ENCODE results near the gene ATP6V0A1. TPM values are rescaled to one million over a fixed set of nuclear protein-coding genes. Genes with fewer than 3 reads are reported as not detected.

The ATP6V0A1 gene
- total and polyA plus RNA-seq, 2 donors (not counting 3 experiments of a cell fraction or from before 2014, with no cell fraction given): 37.3 to 49.2 TPM

GRCh38 chr17:42537826-42538451, 79.3 kb downstream of the ATP6V0A1 start:
- peaks cover 2 to 5% of the 10 kb centered on the region in 2 experiments for H3K36me3 ChIP-seq (ENCODE audit: control insufficient read depth in 2 of 2, extremely low read depth in 1 of 2, insufficient read depth in 2 of 2, low read length in 2 of 2)
- H3K9ac ChIP-seq (replicated peaks; ENCODE audit: extremely low read depth, insufficient read depth, low read length): no peak overlapping the region
- peaks cover 4% of the 10 kb centered on the region for H3K79me2 ChIP-seq (ENCODE audit: control insufficient read depth, insufficient read depth, low read length)
- H3K9me3 ChIP-seq (replicated peaks; ENCODE audit: control insufficient read depth, insufficient read depth, low read length): no peaks in the 10 kb centered on the region
- TF ChIP-seq JUN (IDR thresholded peaks at IDR 0.05; ENCODE audit: borderline replicate concordance, insufficient read depth, insufficient read length, low read depth) (no peak), GATA2 (IDR thresholded peaks at IDR 0.05; ENCODE audit: insufficient read depth, insufficient read length, low read depth, low read length) (no peak), MYC (IDR thresholded peaks at IDR 0.05; ENCODE audit: low read depth, low read length) (no peak), MAX (IDR thresholded peaks at IDR 0.05; ENCODE audit: insufficient read depth, insufficient read length) (no peak), POLR2A (IDR thresholded peaks at IDR 0.05; ENCODE audit: low read depth, low read length) (no peak), CTCF (IDR thresholded peaks at IDR 0.05; ENCODE audit: extremely low read depth in 1 of 2, insufficient read depth in 1 of 2, low read depth in 1 of 2, low read length in 2 of 2) (no peak), FOS (IDR thresholded peaks at IDR 0.05; ENCODE audit: borderline replicate concordance, insufficient read depth, low read length) (no peak), EZH2 (IDR thresholded peaks at IDR 0.05; ENCODE audit: borderline replicate concordance, low read depth, low read length, severe bottlenecking) (no peak), POLR2AphosphoS5 (IDR thresholded peaks at IDR 0.05; ENCODE audit: insufficient read depth, low read depth, low read length) (no peak)
- FAIRE-seq (no peak), DNase-seq (ENCODE audit: low read depth, low spot score) (no peak)
- ChIA-PET CTCF (interaction anchor here (3.1 kb wide), 1 partner anchor 11 kb away, joined by 14 read pairs; no protein-coding TSS in a partner anchor), POLR2A (no interaction called here)
- H3K27me3 ChIP-seq (ENCODE audit: control insufficient read depth in 2 of 2, insufficient read depth in 2 of 2, low read length in 2 of 2): no peaks in the 10 kb centered on the region
- dilution Hi-C loops (cut with MboI; ENCODE audit: extremely low pct_ligation_motif_present, low sequenced_read_pairs) (no loop called here), intact Hi-C loops (cut with micrococcal nuclease) (loop anchor here (2.0 kb wide), 1 partner anchor 17 kb away; no protein-coding TSS in a partner anchor)
- no peak overlapping the region for H2AFZ ChIP-seq (ENCODE audit: low read depth, low read length)
- H3K4me2 ChIP-seq (ENCODE audit: insufficient read depth, low read length): no peak overlapping the region
- peaks cover 23% of the 10 kb centered on the region for H3K4me1 ChIP-seq (ENCODE audit: control insufficient read depth, extremely low read depth, insufficient read depth, low read length)
- no peak overlapping the region for H3K4me3 ChIP-seq (replicated peaks in 1 of 3; ENCODE audit: insufficient read depth in 1 of 3, low read depth in 1 of 3, low read length in 3 of 3)
- H3K27ac ChIP-seq (ENCODE audit: insufficient read depth, low read depth, low read length): no peak overlapping the region
- no peaks in the 10 kb centered on the region for H4K20me1 ChIP-seq (replicated peaks; ENCODE audit: control insufficient read depth, extremely low read depth, insufficient read depth, low read length)
- no peaks in the 10 kb centered on the region for H3K9me1 ChIP-seq (replicated peaks; ENCODE audit: control insufficient read depth, extremely low read depth, insufficient read depth, low read length)
- no TSS peak for BruUV-seq (replicated peaks)

Data from endothelial cell of umbilical vein (primary cell).